GM19328 (cell line): Measurements from ENCODE around the gene CDK5R2.

Experiments
- ATAC-seq: cut with Tn5 transposase; IDR thresholded peaks from one replicate; pipeline ENCODE4 v1.9.1; 2021; ENCODE audit warnings: mild to moderate bottlenecking, moderate library complexity; ENCODE audit not compliant: unreplicated experiment

CDK5R2 gene

GRCh38 chr2:218961651-218962570 lies 2.4 kb downstream of the CDK5R2 start:
- ATAC-seq = no peak

DNA sequence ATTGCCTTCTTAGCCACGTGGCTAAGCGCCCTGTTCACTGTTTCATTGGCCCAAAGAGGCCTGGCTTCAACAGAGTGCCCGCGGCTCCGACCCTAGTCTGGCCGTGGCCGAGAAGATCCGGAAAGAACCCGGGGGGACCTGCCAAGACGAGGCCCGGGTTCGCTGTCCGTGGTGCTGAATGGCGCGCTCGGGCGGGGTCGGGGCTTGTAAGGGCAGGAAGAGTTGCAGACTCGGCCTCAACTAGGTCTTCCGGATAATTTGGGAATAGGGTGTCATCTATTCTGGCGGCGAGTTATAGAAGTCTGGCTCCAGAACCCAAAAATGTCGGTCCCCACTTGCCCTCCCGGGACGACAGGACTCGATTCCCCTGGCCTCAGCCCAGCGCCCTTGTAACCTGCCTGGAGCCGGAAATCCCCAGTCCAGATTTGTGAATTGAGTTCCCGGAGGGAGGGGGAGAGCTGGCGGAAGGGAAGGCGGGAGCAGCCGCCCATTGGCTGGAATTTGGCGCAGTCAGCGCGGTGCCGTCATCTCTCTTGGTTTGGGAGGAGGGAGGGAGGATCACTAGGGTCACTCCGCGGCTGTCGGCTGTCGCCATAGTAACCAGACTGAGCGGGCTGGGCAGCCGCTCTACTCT lies 3.5 kb downstream of the CDK5R2 start:
- ATAC-seq = no peak

DNA sequence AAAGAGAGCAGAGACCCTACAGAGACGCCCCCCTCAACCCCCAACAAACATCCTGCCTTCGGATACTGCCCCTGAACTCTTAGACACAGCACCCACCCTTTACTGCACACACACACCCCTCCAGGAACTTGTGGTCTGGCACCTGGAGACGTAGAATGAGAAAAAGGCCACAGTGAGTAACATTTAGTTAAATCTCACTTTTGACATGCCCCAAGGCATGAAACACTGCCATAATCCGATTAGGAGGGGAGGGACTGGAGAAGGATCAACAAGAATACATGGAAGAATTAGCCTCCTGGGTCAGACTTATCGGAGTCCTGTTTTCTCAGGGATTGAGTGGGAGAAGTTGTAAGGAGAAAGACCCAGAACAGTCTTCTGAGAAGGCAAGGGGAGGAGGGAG lies 4.1 kb downstream of the CDK5R2 start:
- ATAC-seq = no peak

DNA sequence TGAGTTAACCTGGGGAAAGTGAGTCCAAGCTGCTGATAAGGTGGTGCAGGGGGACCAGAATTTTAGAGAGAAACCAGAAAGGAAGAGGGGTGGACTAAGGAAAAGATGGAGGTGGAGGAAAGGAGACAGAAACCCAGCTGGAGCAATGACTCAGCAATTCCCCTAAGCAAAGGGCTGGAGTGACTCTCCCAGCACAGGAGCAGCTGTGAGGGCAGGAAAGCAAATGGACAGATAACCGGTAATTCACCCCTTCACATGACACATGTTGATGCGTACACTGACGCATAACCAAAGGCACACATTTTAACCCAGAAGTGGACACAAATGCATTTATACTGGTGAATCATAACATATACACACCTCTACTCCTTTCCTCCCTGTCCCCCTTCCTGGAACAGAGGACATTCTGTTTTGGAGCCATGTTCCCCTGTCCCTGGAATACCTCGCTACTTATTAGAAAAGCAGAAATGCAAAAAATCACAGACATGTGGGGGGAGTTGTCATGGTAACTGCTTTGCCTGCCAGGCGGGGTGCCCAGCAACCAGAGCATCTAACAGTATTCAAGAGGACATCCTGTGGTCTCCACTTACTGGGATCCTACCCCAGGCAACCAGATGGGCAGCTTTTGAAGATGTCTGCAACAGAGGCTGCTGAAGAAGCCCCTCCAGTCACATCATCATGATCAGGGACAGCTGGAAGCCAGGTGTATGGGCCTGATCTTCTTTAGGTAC lies 4.7 kb downstream of the CDK5R2 start:
- ATAC-seq = no peak

DNA sequence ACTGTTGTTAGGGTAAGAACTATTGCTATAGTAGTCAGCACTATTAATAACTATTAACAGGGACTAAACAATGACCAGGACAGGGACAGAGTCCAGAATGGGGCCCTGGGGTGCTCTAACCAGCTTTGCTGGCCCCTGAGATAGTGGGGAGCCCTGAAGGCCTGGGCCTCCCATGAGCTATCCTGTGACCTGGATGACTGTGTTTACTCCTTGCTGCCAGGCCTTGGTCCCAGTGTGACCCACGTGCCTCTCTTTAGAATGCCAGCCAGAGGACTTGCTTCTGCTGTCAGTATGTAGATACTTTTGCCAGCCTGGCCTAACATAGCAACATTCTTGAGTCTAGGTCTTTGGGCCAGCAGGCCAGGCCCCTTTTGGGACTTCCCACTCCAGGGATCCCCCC lies 11.4 kb downstream of the CDK5R2 start:
- ATAC-seq = no peak

- ATAC-seq = no peak
These were observed 15.8 kb downstream of the CDK5R2 start for GRCh38 chr2:218975060-218975777.

- peak; percentile 80 for ATAC-seq
These were observed 20.6 kb downstream of the CDK5R2 start for GRCh38 chr2:218979846-218980734.

DNA sequence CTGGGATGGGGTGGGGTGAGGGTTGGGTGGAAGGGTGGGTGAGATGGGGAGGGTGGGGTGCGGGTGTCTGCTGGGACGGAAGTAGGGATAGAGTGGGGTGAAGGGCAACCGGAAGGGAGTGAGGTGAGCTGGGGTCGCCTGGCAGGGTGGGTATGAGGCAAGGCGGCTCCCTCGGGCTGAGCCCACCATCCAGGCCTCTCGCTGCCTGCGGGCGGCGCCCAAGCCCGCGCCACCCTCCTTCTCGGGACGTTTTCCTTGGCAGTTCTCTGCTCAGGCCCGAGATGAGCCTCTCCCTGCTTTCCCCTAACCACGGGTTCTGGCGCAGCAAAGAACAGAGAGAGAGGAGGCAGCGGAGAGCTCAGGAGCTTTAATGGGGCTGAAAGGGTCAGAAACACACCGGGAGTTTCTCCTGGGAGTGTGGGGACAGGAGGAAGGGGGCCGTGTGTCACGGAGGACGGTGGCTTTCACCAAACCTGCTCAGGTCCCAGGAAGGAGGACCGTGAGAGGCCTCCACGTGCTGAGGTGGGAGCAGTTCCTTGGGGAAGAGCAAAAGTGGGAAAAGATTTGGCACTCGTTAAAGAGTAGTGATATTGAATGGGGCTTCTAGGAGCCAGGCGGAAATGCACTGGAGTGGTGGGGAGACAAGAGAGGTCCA lies 21.4 kb downstream of the CDK5R2 start:
- no peak for ATAC-seq

DNA sequence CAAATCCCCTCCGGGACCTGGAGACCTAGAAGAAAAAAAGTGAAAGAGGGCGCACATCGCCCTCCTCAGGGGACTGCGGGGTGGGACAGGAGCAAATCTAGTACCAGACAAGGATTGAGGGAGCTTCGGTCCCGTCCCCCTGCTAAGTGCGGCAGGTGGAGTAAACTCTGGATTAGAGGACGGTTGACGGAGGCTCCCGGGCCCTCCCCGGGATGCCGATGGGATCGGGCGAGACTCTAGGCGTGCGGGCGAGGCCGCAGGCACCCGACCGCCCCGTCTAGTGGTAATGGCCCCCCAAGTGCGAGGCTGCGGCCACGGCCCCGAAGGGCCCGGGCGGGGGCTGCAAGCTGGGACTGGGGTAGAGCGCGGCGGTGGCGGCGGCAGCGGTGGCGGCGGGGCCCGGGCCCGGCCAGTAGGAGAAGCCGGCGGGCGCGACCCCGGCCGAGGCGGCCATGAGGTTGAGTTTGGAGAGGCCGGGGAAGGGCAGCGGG lies 22.0 kb downstream of the CDK5R2 start:
- no peak for ATAC-seq

DNA sequence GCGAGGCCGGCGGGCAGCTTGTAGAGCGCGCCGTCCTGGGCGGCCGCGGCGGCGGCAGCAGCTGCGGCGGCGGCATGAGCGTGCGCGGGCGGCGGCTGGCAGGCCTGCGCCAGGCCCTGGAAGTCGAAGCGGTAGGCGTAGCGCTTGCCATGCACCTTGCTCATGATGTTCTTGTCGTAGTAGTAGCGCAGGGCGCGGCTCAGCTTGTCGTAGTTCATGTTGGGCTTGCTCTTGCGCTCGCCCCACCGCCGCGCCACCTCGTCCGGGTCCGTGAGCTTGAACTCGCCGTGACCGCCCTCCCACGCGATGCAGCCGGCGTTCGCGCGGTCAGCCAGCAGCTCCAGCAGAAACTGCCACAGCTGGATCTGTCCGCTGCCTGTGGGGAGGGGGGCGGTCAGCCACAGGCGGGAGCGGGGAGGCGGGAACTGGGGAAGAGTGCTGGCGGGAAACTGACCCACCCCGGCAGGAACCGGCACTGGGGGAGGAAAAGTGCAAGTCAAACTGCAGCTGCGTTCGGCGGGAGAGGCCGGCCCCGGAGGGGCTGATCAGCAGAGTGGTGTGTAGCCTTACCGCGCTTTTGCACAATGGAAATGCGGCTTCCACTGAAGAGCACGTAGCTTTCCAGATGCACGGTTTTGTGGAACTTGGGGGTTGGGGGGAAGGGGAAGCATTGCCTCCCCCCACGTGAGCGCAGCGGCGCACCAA lies 22.6 kb downstream of the CDK5R2 start:
- ATAC-seq = no peak

DNA sequence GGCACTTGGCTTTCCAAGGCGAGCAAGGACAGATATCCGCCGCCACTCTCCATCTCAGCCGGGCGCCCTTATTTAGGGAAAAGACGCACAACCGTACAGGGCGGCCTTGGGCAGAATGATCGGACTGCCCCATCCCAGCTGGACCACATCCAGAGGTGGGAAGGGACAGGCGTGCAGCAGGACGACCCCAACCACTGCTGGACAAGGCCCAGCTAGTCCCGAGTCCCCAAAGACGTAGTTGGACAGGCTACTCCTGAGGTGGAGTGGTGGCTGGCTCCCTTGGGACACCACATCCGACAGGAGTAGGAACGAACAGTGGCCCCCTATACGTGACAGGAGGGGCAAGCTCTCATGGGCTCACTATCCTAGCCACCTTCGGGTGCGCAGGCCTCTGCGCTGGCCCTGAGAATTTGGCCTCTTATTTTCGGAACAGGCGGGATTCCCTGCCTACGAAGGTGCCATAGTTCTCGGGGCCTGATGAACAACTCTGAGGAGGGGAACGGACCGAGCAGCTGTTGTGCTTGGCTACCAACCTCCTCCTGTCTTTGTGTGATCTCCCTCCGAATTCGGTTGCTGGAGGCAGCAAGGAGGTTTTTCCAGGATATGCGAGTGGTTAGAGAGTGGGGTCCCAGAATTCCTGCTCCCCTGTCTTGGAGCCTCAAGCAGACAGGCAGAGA lies 23.3 kb downstream of the CDK5R2 start:
- ATAC-seq = no peak

GRCh38 chr2:218983263-218983933 lies 23.9 kb downstream of the CDK5R2 start:
- no peak for ATAC-seq

DNA sequence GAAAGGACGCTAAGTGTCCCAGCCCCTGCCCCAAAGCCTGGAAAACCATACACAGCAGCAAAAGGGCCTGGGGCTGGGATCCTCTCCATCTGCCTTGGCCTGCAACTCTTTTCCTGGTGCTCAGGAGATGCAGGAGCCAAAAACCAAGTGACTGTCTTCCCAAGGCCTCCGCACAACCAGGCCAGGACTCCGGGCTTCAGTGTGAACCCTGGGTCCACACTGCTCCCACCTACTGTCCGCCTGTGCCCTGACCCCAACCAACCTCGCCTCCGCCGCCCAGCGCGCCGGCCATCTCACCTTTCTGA lies 24.4 kb downstream of the CDK5R2 start:
- no peak for ATAC-seq

DNA sequence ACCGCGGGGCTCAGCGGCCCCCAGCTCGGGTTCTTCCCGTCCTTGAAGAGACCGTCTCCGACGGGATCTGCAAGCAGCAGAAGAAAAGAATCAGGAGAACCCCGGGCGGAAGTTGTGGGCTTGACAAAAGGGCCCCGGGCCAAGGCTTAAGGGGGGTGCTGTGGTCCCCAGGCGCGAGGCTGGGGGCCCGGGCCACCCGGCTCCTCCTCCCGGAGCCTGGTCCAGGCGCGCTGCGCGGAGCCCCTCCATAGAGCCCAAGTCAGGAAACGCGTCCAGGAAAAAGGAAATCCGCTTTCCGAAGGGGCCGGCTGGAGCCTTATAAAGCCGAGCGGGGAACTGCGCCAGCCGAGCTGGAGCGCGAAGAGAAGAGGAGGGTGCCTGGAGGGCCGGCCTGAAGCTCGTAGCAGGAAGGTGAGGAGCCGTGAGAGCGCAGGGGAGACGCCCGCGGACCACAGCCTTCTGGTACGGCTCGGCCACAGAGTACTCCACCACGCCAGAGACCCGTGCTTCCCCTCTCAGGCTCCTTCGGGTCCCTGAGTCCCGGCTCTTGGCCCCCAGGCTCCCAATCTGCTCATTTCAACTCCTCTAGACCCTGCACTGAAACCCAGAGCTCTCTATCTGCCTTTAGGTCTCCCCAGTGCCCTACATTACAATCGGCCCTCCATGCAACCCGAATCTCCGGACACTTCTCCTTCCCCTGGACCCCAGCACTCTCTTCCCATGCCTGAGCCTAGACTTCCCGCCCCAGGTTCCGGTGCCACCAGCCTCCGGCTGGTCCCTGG lies 25.0 kb downstream of the CDK5R2 start:
- no peak for ATAC-seq

DNA sequence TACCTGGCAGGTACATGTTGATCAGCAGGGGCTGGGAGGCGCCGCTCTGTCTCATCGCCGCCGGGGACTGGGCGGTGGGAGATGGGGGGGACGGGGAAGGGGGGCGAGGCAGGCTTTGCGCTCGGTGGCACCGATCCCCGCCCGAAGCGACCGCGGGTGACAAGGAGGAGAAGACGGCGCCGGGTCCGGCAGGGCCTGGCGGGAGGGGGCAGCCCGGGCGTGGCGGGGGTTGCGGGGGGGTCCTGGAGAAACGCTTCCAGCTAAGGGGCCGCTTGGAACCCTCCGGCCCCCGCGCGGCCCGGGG lies 25.5 kb downstream of the CDK5R2 start, which contains the start of gene FEV:
FEV (minus strand) TSS at position 164 of the 304 bp plus-strand sequence; CDS start at position 55, 109 bp downstream.
- ATAC-seq = no peak

DNA sequence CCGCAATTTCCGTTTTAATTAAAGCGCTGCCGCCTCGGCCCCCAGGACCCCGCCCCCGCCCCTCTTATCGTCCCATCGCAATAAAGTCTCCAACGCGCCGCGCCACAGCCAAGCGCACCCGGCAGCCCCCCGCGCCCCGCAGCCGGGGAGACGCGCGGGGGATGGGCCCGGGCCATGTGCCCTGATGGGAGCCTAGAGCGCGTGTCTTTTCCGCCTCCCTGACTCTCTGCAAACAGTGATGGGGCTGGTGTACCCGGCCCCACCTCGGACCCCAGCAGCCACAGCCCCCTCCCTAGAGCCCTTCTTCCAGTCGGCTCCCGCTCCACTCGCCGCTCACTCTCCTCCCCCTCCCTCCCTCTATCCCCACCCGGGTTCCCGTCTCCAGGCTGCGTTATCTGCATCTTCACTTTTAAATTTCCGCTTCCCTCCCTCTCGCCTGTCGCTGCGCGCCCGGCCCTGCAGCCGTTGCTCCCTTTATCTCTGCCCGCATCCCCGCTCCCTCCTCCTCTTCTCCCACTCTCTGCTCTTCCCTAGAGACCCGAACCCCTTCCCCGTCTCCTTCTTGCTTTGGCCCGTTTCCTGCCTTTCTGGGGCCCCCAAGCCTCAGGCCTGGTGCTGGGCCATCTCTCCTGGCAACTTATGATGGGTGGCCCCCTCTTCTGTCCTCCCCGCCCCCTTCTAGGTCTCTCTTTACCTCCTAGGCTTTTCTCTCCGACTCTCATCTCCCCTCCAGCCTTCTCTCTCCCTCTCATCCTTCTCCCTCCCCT lies 26.0 kb downstream of the CDK5R2 start:
- ATAC-seq = no peak
